Endothelial cell of umbilical vein (primary cell): ENCODE data around the gene TPRG1L. TPM values are rescaled to one million over a fixed set of nuclear protein-coding genes. Genes with fewer than 3 reads are reported as not detected.

Experiments
- BruUV-seq: library from RNA; stranded (reverse); fragments of 400-500 nt; replicated peaks from 2 replicates; lab custom pipeline; 2021; lab: Mats Ljungman, UMichigan
- CTCF ChIA-PET: fragments of 300-600, 350-600 bp; sonication (Branson Sonifier 250); formaldehyde crosslinking; loops from one replicate; lab custom pipeline; 2021; ENCODE audit warnings: antibody characterized with exemption, inconsistent platforms; lab: Charles Lee
- POLR2A ChIA-PET: fragments of 300-600, 350-600 bp; sonication (Branson Sonifier 250); formaldehyde crosslinking; loops from one replicate; lab custom pipeline; 2021; ENCODE audit warnings: antibody characterized with exemption, inconsistent platforms; lab: Charles Lee
- DNase-seq: peaks from one replicate; pipeline ENCODE4 v3.0.0-alpha.2; 2011; ENCODE audit warnings: low read depth, low spot score
- FAIRE-seq: peaks from 2 replicates; lab custom pipeline; 2011; peaks lifted over from hg19 to GRCh38; lab: Jason Lieb, UNC
- H2AFZ ChIP-seq: 2 replicates; pipeline ENCODE4 v1.6.0; 2012; ENCODE audit warnings: low read depth, low read length, control low read depth, inconsistent platforms
- H3K27ac ChIP-seq: 2 replicates; pipeline ENCODE4 v1.5.1; 2011; ENCODE audit warnings: low read depth, mild to moderate bottlenecking, control low read depth, low read length, moderate library complexity; ENCODE audit not compliant: insufficient read depth
- H3K27me3 ChIP-seq, 2 experiments: 2 replicates each; pipeline versions ENCODE4 v1.6.0 to v1.6.1; 2011; ENCODE audit warnings: low read length in 2 of 2, mixed read lengths in 1 of 2; ENCODE audit not compliant: control insufficient read depth in 2 of 2, insufficient read depth in 2 of 2
- H3K36me3 ChIP-seq, 2 experiments: 2 replicates in 1 of 2; 3 replicates in 1 of 2; pipeline ENCODE4 v1.5.1; 2011; ENCODE audit warnings: low read length in 2 of 2, mild to moderate bottlenecking in 1 of 2, moderate library complexity in 1 of 2; ENCODE audit not compliant: control insufficient read depth in 2 of 2, insufficient read depth in 2 of 2; ENCODE audit errors: extremely low read depth in 1 of 2
- H3K4me1 ChIP-seq: 3 replicates; pipeline ENCODE4 v1.5.1; 2011; ENCODE audit warnings: mild to moderate bottlenecking, low read length; ENCODE audit not compliant: control insufficient read depth, insufficient read depth; ENCODE audit errors: extremely low read depth
- H3K4me2 ChIP-seq: 2 replicates; pipeline ENCODE4 v1.6.1; 2011; ENCODE audit warnings: low read length, control low read depth, mixed read lengths; ENCODE audit not compliant: insufficient read depth
- H3K4me3 ChIP-seq, 3 experiments: fragments of 200-600 bp in 1 of 3; sonication (generic), shearing (Covaris generic) in 1 of 3; replicated peaks in 1 of 3; 2 replicates each; pipeline ENCODE4 v1.5.1; 2011 to 2016; ENCODE audit warnings: control low read depth in 3 of 3, low read length in 3 of 3, mild to moderate bottlenecking in 2 of 3, inconsistent platforms in 1 of 3, low read depth in 1 of 3, moderate library complexity in 1 of 3; ENCODE audit not compliant: insufficient read depth in 1 of 3
- H3K79me2 ChIP-seq: 2 replicates; pipeline ENCODE4 v1.6.0; 2012; ENCODE audit warnings: low read length, inconsistent platforms; ENCODE audit not compliant: control insufficient read depth, insufficient read depth
- H3K9ac ChIP-seq: replicated peaks from 2 replicates; pipeline ENCODE3; 2011; ENCODE audit warnings: low read length, control low read depth; ENCODE audit not compliant: insufficient read depth; ENCODE audit errors: extremely low read depth
- H3K9me1 ChIP-seq: replicated peaks from 3 replicates; pipeline ENCODE4 v1.6.0; 2011; ENCODE audit warnings: mild to moderate bottlenecking, low read length; ENCODE audit not compliant: control insufficient read depth, insufficient read depth; ENCODE audit errors: extremely low read depth
- H3K9me3 ChIP-seq: replicated peaks from 2 replicates; pipeline ENCODE4 v1.5.1; 2012; ENCODE audit warnings: low read length, inconsistent platforms; ENCODE audit not compliant: control insufficient read depth, insufficient read depth
- H4K20me1 ChIP-seq: replicated peaks from 2 replicates; pipeline ENCODE3; 2011; ENCODE audit warnings: mild to moderate bottlenecking, low read length; ENCODE audit not compliant: control insufficient read depth, insufficient read depth; ENCODE audit errors: extremely low read depth
- EZH2 ChIP-seq: IDR thresholded peaks from 2 replicates; pipeline ENCODE4 v1.6.1; 2012; ENCODE audit warnings: borderline replicate concordance, low read depth, mild to moderate bottlenecking, moderate library complexity, low read length, inconsistent platforms; ENCODE audit not compliant: severe bottlenecking
- FOS ChIP-seq: IDR thresholded peaks from 2 replicates; pipeline ENCODE4 v1.6.1; 2011; ENCODE audit warnings: mild to moderate bottlenecking, low read length, moderate library complexity, borderline replicate concordance; ENCODE audit not compliant: insufficient read depth
- GATA2 ChIP-seq: IDR thresholded peaks from 2 replicates; pipeline ENCODE4 v1.7.0; 2011; ENCODE audit warnings: low read depth, mild to moderate bottlenecking, moderate library complexity, mixed read lengths, low read length; ENCODE audit not compliant: insufficient read length, insufficient read depth
- JUN ChIP-seq: IDR thresholded peaks from 2 replicates; pipeline ENCODE4 v1.6.1; 2011; ENCODE audit warnings: borderline replicate concordance, low read depth; ENCODE audit not compliant: insufficient read length, insufficient read depth
- MYC ChIP-seq: IDR thresholded peaks from one replicate; pipeline ENCODE4 v1.6.1; 2011; ENCODE audit warnings: mild to moderate bottlenecking, low read depth, low read length
- POLR2A ChIP-seq: IDR thresholded peaks from 2 replicates; pipeline ENCODE4 v1.6.1; 2012; ENCODE audit warnings: low read depth, mild to moderate bottlenecking, control low read depth, low read length
- POLR2AphosphoS5 ChIP-seq: IDR thresholded peaks from 2 replicates; pipeline ENCODE4 v1.6.1; 2012; ENCODE audit warnings: low read depth, mild to moderate bottlenecking, control low read depth, low read length, moderate library complexity; ENCODE audit not compliant: insufficient read depth
- dilution Hi-C: fragments of 300-500 bp; cut with MboI; formaldehyde crosslinking; loops from one replicate; pipeline ENCODE4 v1.15.0; 2019; ENCODE audit warnings: low sequenced_read_pairs; ENCODE audit not compliant: extremely low pct_ligation_motif_present
- intact Hi-C: fragments of 100-400 bp; cut with micrococcal nuclease; formaldehyde crosslinking; loops from one replicate; pipeline ENCODE4 v1.10.0; 2022
- polyA plus RNA-seq, 4 experiments: library from polyadenylated mRNA; depleted of rRNA in 3 of 4; stranded (reverse) in 3 of 4; unstranded in 1 of 4; fragments of >200 nt; gene quantifications; 2 replicates each; pipeline versions ENCODE4 v1.2.1 to v1.2.3, GENCODE V29; 2011 to 2012; ENCODE audit warnings: missing spikeins in 1 of 4
- total RNA-seq: library from RNA; stranded (reverse); gene quantifications from 2 replicates; pipeline ENCODE4 v1.2.3, GENCODE V29; 2021
- TF ChIP-seq, protein P1 (sequence below), 2 donors: IDR thresholded peaks; 1 replicate in 1 of 2; 2 replicates in 1 of 2; pipeline ENCODE4 v1.5.1; 2011; ENCODE audit warnings: low read length in 2 of 2, mild to moderate bottlenecking in 2 of 2, moderate library complexity in 2 of 2, control low read depth in 1 of 2, inconsistent platforms in 1 of 2, low read depth in 1 of 2; ENCODE audit not compliant: insufficient read depth in 1 of 2; ENCODE audit errors: extremely low read depth in 1 of 2
- TF ChIP-seq, protein P2 (sequence below): IDR thresholded peaks from 2 replicates; pipeline ENCODE4 v1.6.1; 2011; ENCODE audit not compliant: insufficient read depth, insufficient read length

Gene TPRG1L
- total and polyA plus RNA-seq, 2 donors (not counting 3 experiments of a cell fraction or from before 2014, with no cell fraction given): 52.3 to 53.8 TPM

DNA sequence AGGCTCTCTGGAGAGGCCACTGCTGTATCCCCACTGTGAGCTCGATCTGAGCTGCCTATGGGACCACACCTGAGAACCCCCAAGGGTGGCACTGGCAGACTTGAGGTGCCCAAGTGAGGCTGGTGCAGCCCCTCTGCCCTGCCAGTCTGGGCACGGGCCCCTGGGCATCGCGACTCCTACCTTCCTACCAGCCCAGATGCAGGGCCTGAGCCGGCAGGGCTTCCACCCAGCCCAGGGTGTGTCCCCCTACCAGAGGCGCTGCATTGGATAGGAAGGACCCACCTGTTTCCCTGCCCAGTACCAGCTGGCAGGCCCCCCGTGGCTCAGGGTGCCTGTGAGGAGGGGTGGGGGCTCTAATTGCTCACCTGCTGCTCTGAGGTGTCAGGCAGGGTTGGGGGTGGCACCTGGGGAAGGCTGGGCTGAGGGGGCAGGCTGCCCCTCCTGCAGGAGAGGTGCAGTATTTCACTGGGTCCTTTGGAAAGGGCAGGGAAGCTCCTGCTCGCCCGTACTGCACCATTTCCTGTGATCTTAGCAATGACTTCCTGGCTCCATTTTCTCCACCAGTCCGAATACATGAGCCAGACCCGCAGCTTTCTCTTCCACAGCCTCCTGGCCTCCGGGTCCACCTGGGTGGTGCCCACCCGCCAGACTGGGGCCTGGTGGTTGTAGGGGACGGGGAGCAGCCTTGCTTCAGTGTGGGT lies 39.3 kb downstream of the TPRG1L start:
- ChIA-PET CTCF (no interaction called here), POLR2A (no interaction called here)
- Histone ChIP-seq H3K4me3 (no peak overlapping the region), H3K9me3 (no peaks in the 10 kb centered on the region), H3K36me3 (no peaks in the 10 kb centered on the region), H4K20me1 (no peaks in the 10 kb centered on the region), H3K9me1 (no peaks in the 10 kb centered on the region), H3K4me2 (no peak overlapping the region), H3K79me2 (no peaks in the 10 kb centered on the region), H3K27me3 (peaks cover 0 to 10% of the 10 kb centered on the region in 2 experiments), H3K4me1 (peaks cover 6% of the 10 kb centered on the region), H3K27ac (no peak overlapping the region), H2AFZ (peak overlapping the region; percentile 9), H3K9ac (no peak overlapping the region)
- intact Hi-C loops (no loop called here), dilution Hi-C loops (no loop called here)
- DNase-seq: no peak
- FAIRE-seq: no peak
- TF ChIP-seq, protein P1, sequence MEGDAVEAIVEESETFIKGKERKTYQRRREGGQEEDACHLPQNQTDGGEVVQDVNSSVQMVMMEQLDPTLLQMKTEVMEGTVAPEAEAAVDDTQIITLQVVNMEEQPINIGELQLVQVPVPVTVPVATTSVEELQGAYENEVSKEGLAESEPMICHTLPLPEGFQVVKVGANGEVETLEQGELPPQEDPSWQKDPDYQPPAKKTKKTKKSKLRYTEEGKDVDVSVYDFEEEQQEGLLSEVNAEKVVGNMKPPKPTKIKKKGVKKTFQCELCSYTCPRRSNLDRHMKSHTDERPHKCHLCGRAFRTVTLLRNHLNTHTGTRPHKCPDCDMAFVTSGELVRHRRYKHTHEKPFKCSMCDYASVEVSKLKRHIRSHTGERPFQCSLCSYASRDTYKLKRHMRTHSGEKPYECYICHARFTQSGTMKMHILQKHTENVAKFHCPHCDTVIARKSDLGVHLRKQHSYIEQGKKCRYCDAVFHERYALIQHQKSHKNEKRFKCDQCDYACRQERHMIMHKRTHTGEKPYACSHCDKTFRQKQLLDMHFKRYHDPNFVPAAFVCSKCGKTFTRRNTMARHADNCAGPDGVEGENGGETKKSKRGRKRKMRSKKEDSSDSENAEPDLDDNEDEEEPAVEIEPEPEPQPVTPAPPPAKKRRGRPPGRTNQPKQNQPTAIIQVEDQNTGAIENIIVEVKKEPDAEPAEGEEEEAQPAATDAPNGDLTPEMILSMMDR (IDR thresholded peaks at IDR 0.05; ENCODE audit: extremely low read depth in 1 of 2, insufficient read depth in 1 of 2, low read depth in 1 of 2, low read length in 2 of 2): no peak
- no peak for TF ChIP-seq EZH2
- TF ChIP-seq FOS: no peak
- no peak for TF ChIP-seq JUN
- no peak for TF ChIP-seq POLR2AphosphoS5
- no peak for TF ChIP-seq MYC
- TF ChIP-seq, protein P2, sequence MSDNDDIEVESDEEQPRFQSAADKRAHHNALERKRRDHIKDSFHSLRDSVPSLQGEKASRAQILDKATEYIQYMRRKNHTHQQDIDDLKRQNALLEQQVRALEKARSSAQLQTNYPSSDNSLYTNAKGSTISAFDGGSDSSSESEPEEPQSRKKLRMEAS: no peak
- no peak for TF ChIP-seq GATA2
- no peak for TF ChIP-seq POLR2A
- BruUV-seq: no TSS peak
